OCI-LY1 (cell line): Measurements from ENCODE around the gene KLHL25.

ENCODE experiments used
- CTCF ChIP-seq: fragments of 200-600 bp; sonication (generic), shearing (Covaris generic); IDR thresholded peaks from 2 replicates; pipeline ENCODE4 v1.5.1; 2017; ENCODE audit warnings: mild to moderate bottlenecking, antibody characterized with exemption, low read length, moderate library complexity, mixed read lengths
- EZH2 ChIP-seq: fragments of 200-600 bp; sonication (generic), shearing (Covaris generic); IDR thresholded peaks from 2 replicates; pipeline ENCODE4 v1.8.0; 2017; ENCODE audit warnings: borderline replicate concordance, mixed run types, mild to moderate bottlenecking, antibody characterized with exemption, low read length, moderate library complexity, mixed read lengths

- TF ChIP-seq CTCF (no peak), EZH2 (no peak)
These were observed 57.7 kb downstream of the KLHL25 start for GRCh38 chr15:85737061-85737460.
